Measurements from ENCODE around the gene FAM193B. TPM values are rescaled to one million over a fixed set of nuclear protein-coding genes. Genes with fewer than 3 reads are reported as not detected.

Gene FAM193B
- total RNA-seq, 1 experiment from 2014 or later: 72.9 TPM

GRCh38 chr5:177594071-177594470 is 39.7 kb upstream of the FAM193B start:
- Histone ChIP-seq H3K4me1 (peaks cover 11% of the 10 kb centered on the region), H3K27me3 (replicated peaks; ENCODE audit: control insufficient read depth, insufficient read depth, low read length) (no peaks in the 10 kb centered on the region), H3K36me3 (ENCODE audit: control insufficient read depth, insufficient read depth, low read length) (peaks cover 15% of the 10 kb centered on the region), H3K4me3 (ENCODE audit: low read depth, low read length) (no peak overlapping the region), H3K9me3 (no peaks in the 10 kb centered on the region)
- ChIA-PET POLR2A (no interaction called here), CTCF (no interaction called here)
- Mint-ChIP-seq H3K9me3 (ENCODE audit: unreplicated experiment) (no peaks in the 10 kb centered on the region), H3K27ac (ENCODE audit: unreplicated experiment) (peak overlapping the region; percentile 88), H3K4me1 (ENCODE audit: low read depth, unreplicated experiment) (peaks cover 8% of the 10 kb centered on the region), H3K36me3 (ENCODE audit: insufficient read depth, unreplicated experiment) (peaks cover 56% of the 10 kb centered on the region), H3K4me3 (ENCODE audit: unreplicated experiment) (no peak overlapping the region), H3K27me3 (ENCODE audit: insufficient read depth, unreplicated experiment) (no peaks in the 10 kb centered on the region)
- no peak for TF ChIP-seq CTCF (IDR thresholded peaks at IDR 0.05; ENCODE audit: insufficient read depth in 1 of 2, low read depth in 1 of 2, low read length in 1 of 2, severe bottlenecking in 1 of 2, unreplicated experiment in 1 of 2)
- no peak for DNase-seq
- BruUV-seq (replicated peaks): no TSS peak
- intact Hi-C loops (cut with micrococcal nuclease; ENCODE audit: unreplicated experiment): no loop called here

- ChIA-PET POLR2A (no interaction called here), CTCF (no interaction called here)
- H3K4me3 ChIP-seq (ENCODE audit: low read depth, low read length): no peak overlapping the region
- H3K27me3 ChIP-seq (replicated peaks; ENCODE audit: control insufficient read depth, insufficient read depth, low read length): no peaks in the 10 kb centered on the region
- H3K27me3 Mint-ChIP-seq (ENCODE audit: insufficient read depth, unreplicated experiment): no peaks in the 10 kb centered on the region
- H3K36me3 ChIP-seq (ENCODE audit: control insufficient read depth, insufficient read depth, low read length): peaks cover 15% of the 10 kb centered on the region
- H3K4me1 ChIP-seq: peaks cover 16% of the 10 kb centered on the region
- DNase-seq: peak in 1 of 2 experiments; percentile 25
- H3K9me3 Mint-ChIP-seq (ENCODE audit: unreplicated experiment): no peaks in the 10 kb centered on the region
- no peaks in the 10 kb centered on the region for H3K9me3 ChIP-seq
- BruUV-seq (replicated peaks): no TSS peak
- peaks cover 13% of the 10 kb centered on the region for H3K4me1 Mint-ChIP-seq (ENCODE audit: low read depth, unreplicated experiment)
- TF ChIP-seq CTCF (IDR thresholded peaks at IDR 0.05; ENCODE audit: insufficient read depth in 1 of 2, low read depth in 1 of 2, low read length in 1 of 2, severe bottlenecking in 1 of 2, unreplicated experiment in 1 of 2): no peak
- peak overlapping the region; percentile 88 for H3K27ac Mint-ChIP-seq (ENCODE audit: unreplicated experiment)
- H3K4me3 Mint-ChIP-seq (ENCODE audit: unreplicated experiment): peak overlapping the region; percentile 84
- peaks cover 54% of the 10 kb centered on the region for H3K36me3 Mint-ChIP-seq (ENCODE audit: insufficient read depth, unreplicated experiment)
- intact Hi-C loops (cut with micrococcal nuclease; ENCODE audit: unreplicated experiment): no loop called here
Observed at GRCh38 chr5:177593511-177593910, 39.1 kb upstream of the FAM193B start.

GRCh38 chr5:177592905-177593304 is 38.5 kb upstream of the FAM193B start:
- TF ChIP-seq CTCF (IDR thresholded peaks at IDR 0.05; ENCODE audit: insufficient read depth in 1 of 2, low read depth in 1 of 2, low read length in 1 of 2, severe bottlenecking in 1 of 2, unreplicated experiment in 1 of 2): no peak
- DNase-seq: no peak
- ChIA-PET POLR2A (interaction anchor here (0.7 to 1.4 kb wide), 2 partner anchors 11 to 470 kb away, joined by 3 to 7 read pairs; no protein-coding TSS in a partner anchor), CTCF (interaction anchor here (1.5 kb wide), 1 partner anchor 15 kb away, joined by 7 read pairs; no protein-coding TSS in a partner anchor)
- peaks cover 19% of the 10 kb centered on the region for H3K4me1 Mint-ChIP-seq (ENCODE audit: low read depth, unreplicated experiment)
- H3K4me3 Mint-ChIP-seq (ENCODE audit: unreplicated experiment): peak overlapping the region; percentile 84
- H3K27ac Mint-ChIP-seq (ENCODE audit: unreplicated experiment): peak overlapping the region; percentile 88
- H3K9me3 Mint-ChIP-seq (ENCODE audit: unreplicated experiment): no peaks in the 10 kb centered on the region
- H3K27me3 Mint-ChIP-seq (ENCODE audit: insufficient read depth, unreplicated experiment): no peaks in the 10 kb centered on the region
- peaks cover 50% of the 10 kb centered on the region for H3K36me3 Mint-ChIP-seq (ENCODE audit: insufficient read depth, unreplicated experiment)
- Histone ChIP-seq H3K36me3 (ENCODE audit: control insufficient read depth, insufficient read depth, low read length) (peaks cover 15% of the 10 kb centered on the region), H3K27me3 (replicated peaks; ENCODE audit: control insufficient read depth, insufficient read depth, low read length) (no peaks in the 10 kb centered on the region), H3K9me3 (no peaks in the 10 kb centered on the region), H3K4me1 (peaks cover 20% of the 10 kb centered on the region), H3K4me3 (ENCODE audit: low read depth, low read length) (peak overlapping the region; percentile 87)
- TSS peak; percentile 40 for BruUV-seq (replicated peaks)
- intact Hi-C loops (cut with micrococcal nuclease; ENCODE audit: unreplicated experiment): no loop called here

Measured in Caco-2 (cell line).